Measurements from ENCODE around the gene SP3. TPM values are rescaled to one million over a fixed set of nuclear protein-coding genes. Genes with fewer than 3 reads are reported as not detected.

The SP3 gene
- polyA plus RNA-seq, 1 donor = 76.4 TPM

GRCh38 chr2:173970516-173970924 is 5.3 kb upstream of the SP3 start:
- Histone ChIP-seq H3K36me3 (ENCODE audit: control insufficient read depth, insufficient read depth, low read length) (no peaks in the 10 kb centered on the region), H3K4me1 (ENCODE audit: control insufficient read depth, insufficient read depth, low read length) (peaks cover 15% of the 10 kb centered on the region), H3K4me3 (ENCODE audit: low read length) (no peak overlapping the region), H3K9me3 (ENCODE audit: control insufficient read depth, low read depth, low read length) (no peaks in the 10 kb centered on the region), H3K27me3 (ENCODE audit: control insufficient read depth, insufficient read depth, low read length) (no peaks in the 10 kb centered on the region), H3K27ac (ENCODE audit: low read length) (peak overlapping the region; percentile 13)
- peak in 1 of 2 donors; percentile 70 for DNase-seq

GRCh38 chr2:173969886-173970285 is 4.7 kb upstream of the SP3 start:
- Histone ChIP-seq H3K36me3 (ENCODE audit: control insufficient read depth, insufficient read depth, low read length) (no peaks in the 10 kb centered on the region), H3K4me1 (ENCODE audit: control insufficient read depth, insufficient read depth, low read length) (peaks cover 15% of the 10 kb centered on the region), H3K9me3 (ENCODE audit: control insufficient read depth, low read depth, low read length) (no peaks in the 10 kb centered on the region), H3K27me3 (ENCODE audit: control insufficient read depth, insufficient read depth, low read length) (no peaks in the 10 kb centered on the region), H3K4me3 (ENCODE audit: low read length) (no peak overlapping the region), H3K27ac (ENCODE audit: low read length) (no peak overlapping the region)
- WGBS (ENCODE audit: insufficient coverage, low lambda C conversion rate) = 40% methylated on average over 1 of the region's 1 CpG
- no peak for DNase-seq

- no peak for DNase-seq
- Histone ChIP-seq H3K4me1 (ENCODE audit: control insufficient read depth, insufficient read depth, low read length) (peaks cover 15% of the 10 kb centered on the region), H3K4me3 (ENCODE audit: low read length) (no peak overlapping the region), H3K9me3 (ENCODE audit: control insufficient read depth, low read depth, low read length) (no peaks in the 10 kb centered on the region), H3K27me3 (ENCODE audit: control insufficient read depth, insufficient read depth, low read length) (no peaks in the 10 kb centered on the region), H3K27ac (ENCODE audit: low read length) (no peak overlapping the region), H3K36me3 (ENCODE audit: control insufficient read depth, insufficient read depth, low read length) (no peaks in the 10 kb centered on the region)
- 64% methylated on average over 3 of the region's 6 CpGs for WGBS (ENCODE audit: insufficient coverage, low lambda C conversion rate)
Measured at GRCh38 chr2:173968551-173968950, 3.4 kb upstream of the SP3 start.

GRCh38 chr2:173966274-173967098 is 1.3 kb upstream of the SP3 start:
- H3K36me3 ChIP-seq (ENCODE audit: control insufficient read depth, insufficient read depth, low read length) = no peaks in the 10 kb centered on the region
- no peaks in the 10 kb centered on the region for H3K27me3 ChIP-seq (ENCODE audit: control insufficient read depth, insufficient read depth, low read length)
- H3K4me3 ChIP-seq (ENCODE audit: low read length) = peak overlapping the region; percentile 94
- peaks cover 15% of the 10 kb centered on the region for H3K4me1 ChIP-seq (ENCODE audit: control insufficient read depth, insufficient read depth, low read length)
- peak; percentile 51 to 85 for DNase-seq
- H3K27ac ChIP-seq (ENCODE audit: low read length) = peak overlapping the region; percentile 100
- no peaks in the 10 kb centered on the region for H3K9me3 ChIP-seq (ENCODE audit: control insufficient read depth, low read depth, low read length)
- WGBS (ENCODE audit: insufficient coverage, low lambda C conversion rate) = 4% methylated on average over 4 of the region's 8 CpGs

GRCh38 chr2:173964565-173965371 is 405 bp downstream of the SP3 start:
- Histone ChIP-seq H3K27me3 (ENCODE audit: control insufficient read depth, insufficient read depth, low read length) (no peaks in the 10 kb centered on the region), H3K4me1 (ENCODE audit: control insufficient read depth, insufficient read depth, low read length) (peaks cover 7% of the 10 kb centered on the region), H3K36me3 (ENCODE audit: control insufficient read depth, insufficient read depth, low read length) (peaks cover 3% of the 10 kb centered on the region), H3K27ac (ENCODE audit: low read length) (peak overlapping the region; percentile 100), H3K9me3 (ENCODE audit: control insufficient read depth, low read depth, low read length) (no peaks in the 10 kb centered on the region), H3K4me3 (ENCODE audit: low read length) (peak overlapping the region; percentile 94)
- WGBS (ENCODE audit: insufficient coverage, low lambda C conversion rate) = no CpG with 5 or more reads among the region's 84 CpGs
- peak; percentile 85 to 86 for DNase-seq

GRCh38 chr2:173963817-173964564 is 1.2 kb downstream of the SP3 start:
- peak; percentile 85 to 95 for DNase-seq
- Histone ChIP-seq H3K4me3 (ENCODE audit: low read length) (peak overlapping the region; percentile 94), H3K4me1 (ENCODE audit: control insufficient read depth, insufficient read depth, low read length) (peaks cover 7% of the 10 kb centered on the region), H3K9me3 (ENCODE audit: control insufficient read depth, low read depth, low read length) (peaks cover 2% of the 10 kb centered on the region), H3K36me3 (ENCODE audit: control insufficient read depth, insufficient read depth, low read length) (peaks cover 3% of the 10 kb centered on the region), H3K27me3 (ENCODE audit: control insufficient read depth, insufficient read depth, low read length) (no peaks in the 10 kb centered on the region), H3K27ac (ENCODE audit: low read length) (peak overlapping the region; percentile 100)
- no CpG with 5 or more reads among the region's 87 CpGs for WGBS (ENCODE audit: insufficient coverage, low lambda C conversion rate)

GRCh38 chr2:173963323-173963816 is 1.8 kb downstream of the SP3 start:
- H3K4me1 ChIP-seq (ENCODE audit: control insufficient read depth, insufficient read depth, low read length) = peaks cover 8% of the 10 kb centered on the region
- H3K27ac ChIP-seq (ENCODE audit: low read length) = peak overlapping the region; percentile 96
- DNase-seq = peak in 1 of 2 donors; percentile 77
- H3K36me3 ChIP-seq (ENCODE audit: control insufficient read depth, insufficient read depth, low read length) = peaks cover 3% of the 10 kb centered on the region
- peaks cover 2% of the 10 kb centered on the region for H3K9me3 ChIP-seq (ENCODE audit: control insufficient read depth, low read depth, low read length)
- peak overlapping the region; percentile 60 for H3K4me3 ChIP-seq (ENCODE audit: low read length)
- H3K27me3 ChIP-seq (ENCODE audit: control insufficient read depth, insufficient read depth, low read length) = no peaks in the 10 kb centered on the region
- no CpG with 5 or more reads among the region's 44 CpGs for WGBS (ENCODE audit: insufficient coverage, low lambda C conversion rate)

- WGBS (ENCODE audit: insufficient coverage, low lambda C conversion rate) = 0% methylated on average over 2 of the region's 4 CpGs
- no peaks in the 10 kb centered on the region for H3K27me3 ChIP-seq (ENCODE audit: control insufficient read depth, insufficient read depth, low read length)
- H3K4me3 ChIP-seq (ENCODE audit: low read length) = peak overlapping the region; percentile 60
- peak overlapping the region; percentile 96 for H3K27ac ChIP-seq (ENCODE audit: low read length)
- DNase-seq = peak in 1 of 2 donors; percentile 43
- peaks cover 13% of the 10 kb centered on the region for H3K4me1 ChIP-seq (ENCODE audit: control insufficient read depth, insufficient read depth, low read length)
- peaks cover 3% of the 10 kb centered on the region for H3K36me3 ChIP-seq (ENCODE audit: control insufficient read depth, insufficient read depth, low read length)
- H3K9me3 ChIP-seq (ENCODE audit: control insufficient read depth, low read depth, low read length) = peaks cover 2% of the 10 kb centered on the region
Measured at GRCh38 chr2:173962583-173963110, 2.5 kb downstream of the SP3 start.

- H3K27me3 ChIP-seq (ENCODE audit: control insufficient read depth, insufficient read depth, low read length) = no peaks in the 10 kb centered on the region
- H3K9me3 ChIP-seq (ENCODE audit: control insufficient read depth, low read depth, low read length) = peaks cover 2% of the 10 kb centered on the region
- H3K36me3 ChIP-seq (ENCODE audit: control insufficient read depth, insufficient read depth, low read length) = peaks cover 3% of the 10 kb centered on the region
- peak in 1 of 2 donors; percentile 54 for DNase-seq
- no CpG with 5 or more reads among the region's 1 CpG for WGBS (ENCODE audit: insufficient coverage, low lambda C conversion rate)
- H3K4me1 ChIP-seq (ENCODE audit: control insufficient read depth, insufficient read depth, low read length) = peaks cover 8% of the 10 kb centered on the region
- peak overlapping the region; percentile 96 for H3K27ac ChIP-seq (ENCODE audit: low read length)
- H3K4me3 ChIP-seq (ENCODE audit: low read length) = peak overlapping the region; percentile 60
Measured at GRCh38 chr2:173962031-173962430, 3.1 kb downstream of the SP3 start.

GRCh38 chr2:173961346-173961705 is 3.8 kb downstream of the SP3 start:
- peak overlapping the region; percentile 2 for H3K27ac ChIP-seq (ENCODE audit: low read length)
- H3K4me1 ChIP-seq (ENCODE audit: control insufficient read depth, insufficient read depth, low read length) = peaks cover 10% of the 10 kb centered on the region
- H3K27me3 ChIP-seq (ENCODE audit: control insufficient read depth, insufficient read depth, low read length) = no peaks in the 10 kb centered on the region
- peak in 1 of 2 donors; percentile 29 for DNase-seq
- peaks cover 3% of the 10 kb centered on the region for H3K36me3 ChIP-seq (ENCODE audit: control insufficient read depth, insufficient read depth, low read length)
- no peak overlapping the region for H3K4me3 ChIP-seq (ENCODE audit: low read length)
- H3K9me3 ChIP-seq (ENCODE audit: control insufficient read depth, low read depth, low read length) = peaks cover 2% of the 10 kb centered on the region
- 100% methylated on average over 1 of the region's 1 CpG for WGBS (ENCODE audit: insufficient coverage, low lambda C conversion rate)
